HEK293 (cell line): ENCODE data around the gene PLD5.

Experiments used
- CTCF ChIA-PET: fragments of 350-600 bp; formaldehyde crosslinking; extraction: SDS; loops from one replicate; lab custom pipeline; 2021; ENCODE audit warnings: antibody characterized with exemption; lab: Yijun Ruan, JAX
- POLR2A ChIA-PET: fragments of 300-600 bp; formaldehyde crosslinking; extraction: SDS; loops from one replicate; lab custom pipeline; 2020; ENCODE audit warnings: antibody characterized with exemption, inconsistent platforms; lab: Yijun Ruan, JAX
- H3K27ac ChIP-seq: fragments of 200-500 bp; sonication (Bioruptor generic); 2 replicates; pipeline ENCODE4 v1.5.1; 2014; ENCODE audit warnings: low read depth, low read length, control low read depth, inconsistent platforms; ENCODE audit errors: extremely low read depth
- H3K36me3 ChIP-seq, 2 experiments: fragments of 200-500 bp in 1 of 2; sonication (Bioruptor generic) in 1 of 2; 1 replicate in 1 of 2; 2 replicates in 1 of 2; pipeline ENCODE4 v1.5.1; 2014 to 2017; ENCODE audit warnings: inconsistent platforms in 2 of 2, low read length in 2 of 2; ENCODE audit not compliant: control insufficient read depth in 2 of 2, insufficient read depth in 1 of 2
- H3K4me1 ChIP-seq: fragments of 200-500 bp; sonication (Bioruptor generic); 2 replicates; pipeline ENCODE4 v1.5.1; 2014; ENCODE audit warnings: mild to moderate bottlenecking, low read length, inconsistent platforms; ENCODE audit not compliant: control insufficient read depth, insufficient read depth
- H3K4me3 ChIP-seq: 2 replicates; pipeline ENCODE4 v1.5.1; 2011; ENCODE audit warnings: low read depth, mild to moderate bottlenecking, control low read depth, low read length, moderate library complexity
- H3K9me3 ChIP-seq: fragments of 200-500 bp; sonication (Bioruptor generic); 2 replicates; pipeline ENCODE4 v1.5.1; 2014; ENCODE audit warnings: low read depth, low read length, inconsistent platforms; ENCODE audit not compliant: control insufficient read depth, insufficient read depth
- GFI1B ChIP-seq: fragments of 450-650 bp; formaldehyde crosslinking; IDR thresholded peaks from 2 replicates; pipeline ENCODE4 v1.5.1; 2016; ENCODE audit warnings: missing biosample characterization, missing genetic modification characterization
- KLF8 ChIP-seq: fragments of 450-650 bp; formaldehyde crosslinking; IDR thresholded peaks from 2 replicates; pipeline ENCODE4 v1.5.1; 2016; ENCODE audit warnings: missing biosample characterization, missing genetic modification characterization
- MZF1 ChIP-seq: fragments of 450-650 bp; formaldehyde crosslinking; IDR thresholded peaks from 2 replicates; pipeline ENCODE4 v1.5.1; 2017; ENCODE audit warnings: missing biosample characterization, missing genetic modification characterization, borderline replicate concordance
- RBAK ChIP-seq: fragments of 450-650 bp; formaldehyde crosslinking; IDR thresholded peaks from 2 replicates; pipeline ENCODE4 v1.5.1; 2016; ENCODE audit warnings: missing biosample characterization, missing genetic modification characterization
- ZBTB17 ChIP-seq: fragments of 450-650 bp; formaldehyde crosslinking; IDR thresholded peaks from 2 replicates; pipeline ENCODE4 v1.5.1; 2016; ENCODE audit warnings: missing biosample characterization, missing genetic modification characterization
- ZNF10 ChIP-seq: fragments of 450-650 bp; formaldehyde crosslinking; IDR thresholded peaks from 2 replicates; pipeline ENCODE4 v1.5.1; 2017; ENCODE audit warnings: missing biosample characterization, missing genetic modification characterization
- ZNF169 ChIP-seq: fragments of 450-650 bp; formaldehyde crosslinking; IDR thresholded peaks from 2 replicates; pipeline ENCODE4 v1.5.1; 2016; ENCODE audit warnings: missing biosample characterization, missing genetic modification characterization
- ZNF184 ChIP-seq: fragments of 450-650 bp; IDR thresholded peaks from 2 replicates; pipeline ENCODE4 v1.5.1; 2018; ENCODE audit warnings: missing biosample characterization, mild to moderate bottlenecking, missing genetic modification characterization
- ZNF23 ChIP-seq: fragments of 450-650 bp; formaldehyde crosslinking; IDR thresholded peaks from 2 replicates; pipeline ENCODE4 v1.5.1; 2016; ENCODE audit warnings: missing biosample characterization, missing genetic modification characterization, borderline replicate concordance
- ZNF311 ChIP-seq: fragments of 450-650 bp; formaldehyde crosslinking; IDR thresholded peaks from 2 replicates; pipeline ENCODE4 v1.5.1; 2017; ENCODE audit warnings: missing biosample characterization, missing genetic modification characterization, borderline replicate concordance
- ZNF335 ChIP-seq: fragments of 450-650 bp; formaldehyde crosslinking; conservative IDR thresholded peaks from 2 replicates; pipeline ENCODE4 v1.5.1; 2016; ENCODE audit warnings: missing biosample characterization, missing genetic modification characterization
- ZNF423 ChIP-seq: fragments of 450-650 bp; formaldehyde crosslinking; IDR thresholded peaks from 2 replicates; pipeline ENCODE4 v1.5.1; 2016; ENCODE audit warnings: missing biosample characterization, missing genetic modification characterization
- ZNF514 ChIP-seq: fragments of 450-650 bp; formaldehyde crosslinking; IDR thresholded peaks from 2 replicates; pipeline ENCODE4 v1.5.1; 2016; ENCODE audit warnings: missing biosample characterization, missing genetic modification characterization
- ZNF626 ChIP-seq: fragments of 450-650 bp; sonication (Bioruptor Pico); formaldehyde crosslinking; IDR thresholded peaks from 2 replicates; pipeline ENCODE4 v1.5.1; 2018; ENCODE audit warnings: missing biosample characterization, missing genetic modification characterization, inconsistent platforms
- ZNF704 ChIP-seq: fragments of 450-650 bp; formaldehyde crosslinking; IDR thresholded peaks from 2 replicates; pipeline ENCODE4 v1.5.1; 2016; ENCODE audit warnings: missing biosample characterization, missing genetic modification characterization
- ZNF830 ChIP-seq: fragments of 450-650 bp; IDR thresholded peaks from 2 replicates; pipeline ENCODE4 v1.5.0; 2018; ENCODE audit warnings: missing biosample characterization, missing genetic modification characterization, low read depth, mild to moderate bottlenecking, moderate library complexity
- ZSCAN30 ChIP-seq: fragments of 450-650 bp; IDR thresholded peaks from 2 replicates; pipeline ENCODE4 v1.5.1; 2018; ENCODE audit warnings: missing biosample characterization, mild to moderate bottlenecking, missing genetic modification characterization, moderate library complexity
- ZSCAN4 ChIP-seq: fragments of 450-650 bp; formaldehyde crosslinking; IDR thresholded peaks from 2 replicates; pipeline ENCODE4 v1.5.1; 2017; ENCODE audit warnings: missing biosample characterization, missing genetic modification characterization
- ZXDB ChIP-seq: fragments of 450-650 bp; formaldehyde crosslinking; IDR thresholded peaks from 2 replicates; pipeline ENCODE4 v1.5.1; 2016; ENCODE audit warnings: missing biosample characterization, missing genetic modification characterization
- TF ChIP-seq, protein P1 (sequence below): fragments of 450-650 bp; formaldehyde crosslinking; IDR thresholded peaks from 2 replicates; pipeline ENCODE4 v1.5.1; 2016; ENCODE audit warnings: missing biosample characterization, missing genetic modification characterization
- TF ChIP-seq, protein P2 (sequence below): fragments of 450-650 bp; formaldehyde crosslinking; IDR thresholded peaks from 2 replicates; pipeline ENCODE4 v1.5.1; 2016; ENCODE audit warnings: missing biosample characterization, missing genetic modification characterization, low read depth
- TF ChIP-seq, protein P3 (sequence below): fragments of 450-650 bp; formaldehyde crosslinking; IDR thresholded peaks from 2 replicates; pipeline ENCODE4 v1.5.1; 2017; ENCODE audit warnings: missing biosample characterization, missing genetic modification characterization

PLD5 gene

GRCh38 chr1:242056988-242057744 is 467.3 kb downstream of the PLD5 start:
- Histone ChIP-seq H3K4me1 (no peaks in the 10 kb centered on the region), H3K27ac (no peak overlapping the region), H3K9me3 (no peaks in the 10 kb centered on the region), H3K4me3 (no peak overlapping the region), H3K36me3 (no peaks in the 10 kb centered on the region)
- CTCF ChIA-PET, result no interaction called here
- no peak for TF ChIP-seq ZNF830 (tag by site-specific recombination)
- no peak for TF ChIP-seq KLF8
- TF ChIP-seq ZNF10 (tag by site-specific recombination), result no peak
- no peak for TF ChIP-seq ZNF423 (tag by site-specific recombination)
- TF ChIP-seq ZNF704 (tag by site-specific recombination), result no peak
- TF ChIP-seq, protein P1, sequence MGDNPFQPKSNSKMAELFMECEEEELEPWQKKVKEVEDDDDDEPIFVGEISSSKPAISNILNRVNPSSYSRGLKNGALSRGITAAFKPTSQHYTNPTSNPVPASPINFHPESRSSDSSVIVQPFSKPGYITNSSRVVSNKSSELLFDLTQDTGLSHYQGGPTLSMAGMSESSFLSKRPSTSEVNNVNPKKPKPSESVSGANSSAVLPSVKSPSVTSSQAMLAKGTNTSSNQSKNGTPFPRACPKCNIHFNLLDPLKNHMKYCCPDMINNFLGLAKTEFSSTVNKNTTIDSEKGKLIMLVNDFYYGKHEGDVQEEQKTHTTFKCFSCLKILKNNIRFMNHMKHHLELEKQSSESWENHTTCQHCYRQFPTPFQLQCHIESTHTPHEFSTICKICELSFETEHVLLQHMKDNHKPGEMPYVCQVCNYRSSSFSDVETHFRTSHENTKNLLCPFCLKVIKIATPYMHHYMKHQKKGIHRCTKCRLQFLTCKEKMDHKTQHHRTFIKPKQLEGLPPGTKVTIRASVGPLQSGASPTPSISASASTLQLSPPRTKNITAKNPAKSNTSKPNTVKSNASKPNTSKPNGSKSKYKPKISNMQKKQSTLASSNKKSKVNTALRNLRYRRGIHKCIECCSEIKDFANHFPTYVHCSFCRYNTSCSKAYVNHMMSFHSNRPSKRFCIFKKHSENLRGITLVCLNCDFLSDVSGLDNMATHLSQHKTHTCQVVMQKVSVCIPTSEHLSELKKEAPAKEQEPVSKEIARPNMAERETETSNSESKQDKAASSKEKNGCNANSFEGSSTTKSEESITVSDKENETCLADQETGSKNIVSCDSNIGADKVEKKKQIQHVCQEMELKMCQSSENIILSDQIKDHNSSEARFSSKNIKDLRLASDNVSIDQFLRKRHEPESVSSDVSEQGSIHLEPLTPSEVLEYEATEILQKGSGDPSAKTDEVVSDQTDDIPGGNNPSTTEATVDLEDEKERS, result no peak
- TF ChIP-seq ZXDB, result no peak
- TF ChIP-seq ZSCAN30 (tag by site-specific recombination), result no peak
- no peak for TF ChIP-seq ZNF184
- no peak for TF ChIP-seq RBAK (tag by site-specific recombination)
- POLR2A ChIA-PET, result no interaction called here

GRCh38 chr1:242055749-242056320 is 468.7 kb downstream of the PLD5 start:
- CTCF ChIA-PET, result interaction anchor here (0.6 kb wide), 1 partner anchor 36 kb away, joined by 3 read pairs; no protein-coding TSS in a partner anchor

DNA sequence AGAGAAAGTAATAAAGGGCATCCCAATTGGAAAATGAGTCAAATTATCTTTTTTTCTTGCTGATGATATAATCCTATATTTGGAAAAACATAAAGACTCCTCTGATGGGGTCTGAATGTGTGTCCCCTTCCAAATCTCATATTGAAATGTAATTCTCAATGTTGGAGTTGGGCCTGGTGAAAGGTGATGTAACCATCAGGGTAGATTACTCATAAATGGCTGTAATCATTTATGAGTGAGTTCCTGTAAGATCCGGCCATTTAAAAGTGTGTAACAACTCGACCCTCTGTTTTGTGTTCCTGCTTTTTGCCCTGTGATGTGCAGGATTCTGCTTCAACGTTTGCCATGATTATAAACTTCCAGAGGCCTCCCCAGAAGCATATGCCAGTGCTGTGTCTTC is 481.3 kb downstream of the PLD5 start:
- Histone ChIP-seq H3K4me3 (no peak overlapping the region), H3K36me3 (no peaks in the 10 kb centered on the region), H3K9me3 (no peaks in the 10 kb centered on the region), H3K27ac (no peak overlapping the region), H3K4me1 (no peaks in the 10 kb centered on the region)
- ChIA-PET CTCF (no interaction called here), POLR2A (no interaction called here)
- TF ChIP-seq, protein P2, sequence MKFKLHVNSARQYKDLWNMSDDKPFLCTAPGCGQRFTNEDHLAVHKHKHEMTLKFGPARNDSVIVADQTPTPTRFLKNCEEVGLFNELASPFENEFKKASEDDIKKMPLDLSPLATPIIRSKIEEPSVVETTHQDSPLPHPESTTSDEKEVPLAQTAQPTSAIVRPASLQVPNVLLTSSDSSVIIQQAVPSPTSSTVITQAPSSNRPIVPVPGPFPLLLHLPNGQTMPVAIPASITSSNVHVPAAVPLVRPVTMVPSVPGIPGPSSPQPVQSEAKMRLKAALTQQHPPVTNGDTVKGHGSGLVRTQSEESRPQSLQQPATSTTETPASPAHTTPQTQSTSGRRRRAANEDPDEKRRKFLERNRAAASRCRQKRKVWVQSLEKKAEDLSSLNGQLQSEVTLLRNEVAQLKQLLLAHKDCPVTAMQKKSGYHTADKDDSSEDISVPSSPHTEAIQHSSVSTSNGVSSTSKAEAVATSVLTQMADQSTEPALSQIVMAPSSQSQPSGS (tag by site-specific recombination), result peak; percentile 65; the same call in 1 of the 2 replicates
- TF ChIP-seq MZF1 (tag by site-specific recombination) (no peak), ZNF335 (tag by site-specific recombination) (0 out of 2 replicates have a peak, but pooled peaks have one; percentile 17), ZSCAN4 (tag by site-specific recombination) (no peak), ZNF626 (tag by site-specific recombination) (no peak), ZNF23 (tag by site-specific recombination) (no peak), ZBTB17 (tag by site-specific recombination) (no peak), ZNF169 (tag by site-specific recombination) (no peak), ZNF514 (tag by site-specific recombination) (no peak)
- TF ChIP-seq, protein P3, sequence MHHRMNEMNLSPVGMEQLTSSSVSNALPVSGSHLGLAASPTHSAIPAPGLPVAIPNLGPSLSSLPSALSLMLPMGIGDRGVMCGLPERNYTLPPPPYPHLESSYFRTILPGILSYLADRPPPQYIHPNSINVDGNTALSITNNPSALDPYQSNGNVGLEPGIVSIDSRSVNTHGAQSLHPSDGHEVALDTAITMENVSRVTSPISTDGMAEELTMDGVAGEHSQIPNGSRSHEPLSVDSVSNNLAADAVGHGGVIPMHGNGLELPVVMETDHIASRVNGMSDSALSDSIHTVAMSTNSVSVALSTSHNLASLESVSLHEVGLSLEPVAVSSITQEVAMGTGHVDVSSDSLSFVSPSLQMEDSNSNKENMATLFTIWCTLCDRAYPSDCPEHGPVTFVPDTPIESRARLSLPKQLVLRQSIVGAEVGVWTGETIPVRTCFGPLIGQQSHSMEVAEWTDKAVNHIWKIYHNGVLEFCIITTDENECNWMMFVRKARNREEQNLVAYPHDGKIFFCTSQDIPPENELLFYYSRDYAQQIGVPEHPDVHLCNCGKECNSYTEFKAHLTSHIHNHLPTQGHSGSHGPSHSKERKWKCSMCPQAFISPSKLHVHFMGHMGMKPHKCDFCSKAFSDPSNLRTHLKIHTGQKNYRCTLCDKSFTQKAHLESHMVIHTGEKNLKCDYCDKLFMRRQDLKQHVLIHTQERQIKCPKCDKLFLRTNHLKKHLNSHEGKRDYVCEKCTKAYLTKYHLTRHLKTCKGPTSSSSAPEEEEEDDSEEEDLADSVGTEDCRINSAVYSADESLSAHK (tag by site-specific recombination), result no peak

More at GRCh38 chr1:242055749-242056320, 468.7 kb downstream of the PLD5 start:
- POLR2A ChIA-PET, result no interaction called here
- no peak overlapping the region for H3K27ac ChIP-seq
- H3K4me1 ChIP-seq, result no peaks in the 10 kb centered on the region
- H3K36me3 ChIP-seq, result no peaks in the 10 kb centered on the region
- no peak for TF ChIP-seq ZNF311 (tag by site-specific recombination)
- TF ChIP-seq GFI1B (tag by site-specific recombination), result 0 out of 2 replicates have a peak, but pooled peaks have one; percentile 20
- TF ChIP-seq ZNF626 (tag by site-specific recombination), result no peak
- H3K9me3 ChIP-seq, result no peaks in the 10 kb centered on the region
- no peak overlapping the region for H3K4me3 ChIP-seq
